Amniotic epithelial cell (primary cell): ENCODE data around the gene SLC46A1.

ENCODE experiments used
- DNase-seq: peaks from one replicate; pipeline ENCODE4 v3.0.0-alpha.2; 2010; ENCODE audit warnings: low read depth

The SLC46A1 gene

GRCh38 chr17:28404007-28404406 lies 2.0 kb downstream of the SLC46A1 start:
- no peak for DNase-seq

GRCh38 chr17:28402844-28403243 lies 3.2 kb downstream of the SLC46A1 start:
- DNase-seq = no peak

GRCh38 chr17:28402224-28402630 lies 3.8 kb downstream of the SLC46A1 start:
- no peak for DNase-seq

GRCh38 chr17:28399808-28400207 lies 6.2 kb downstream of the SLC46A1 start:
- DNase-seq = no peak

GRCh38 chr17:28398280-28398981 lies 7.6 kb downstream of the SLC46A1 start:
- peak; percentile 63 for DNase-seq

- no peak for DNase-seq
These were observed 8.2 kb downstream of the SLC46A1 start for GRCh38 chr17:28397687-28398279.

GRCh38 chr17:28397275-28397674 lies 8.7 kb downstream of the SLC46A1 start:
- no peak for DNase-seq

- no peak for DNase-seq
These were observed 9.3 kb downstream of the SLC46A1 start for GRCh38 chr17:28396635-28397239.

GRCh38 chr17:28395968-28396367 lies 10.0 kb downstream of the SLC46A1 start:
- no peak for DNase-seq

- no peak for DNase-seq
These were observed 10.6 kb downstream of the SLC46A1 start for GRCh38 chr17:28395426-28395825.

GRCh38 chr17:28394337-28395116 lies 11.5 kb downstream of the SLC46A1 start:
- peak; percentile 86 for DNase-seq

- no peak for DNase-seq
These were observed 13.5 kb downstream of the SLC46A1 start for GRCh38 chr17:28392491-28392890.

GRCh38 chr17:28391401-28391800 lies 14.6 kb downstream of the SLC46A1 start:
- no peak for DNase-seq

- no peak for DNase-seq
These were observed 15.0 kb downstream of the SLC46A1 start for GRCh38 chr17:28390984-28391383.

- no peak for DNase-seq
These were observed 15.4 kb downstream of the SLC46A1 start for GRCh38 chr17:28390563-28390962.

- DNase-seq = no peak
These were observed 15.9 kb downstream of the SLC46A1 start for GRCh38 chr17:28390141-28390540.

- no peak for DNase-seq
These were observed 17.9 kb downstream of the SLC46A1 start for GRCh38 chr17:28388106-28388505.

- DNase-seq = no peak
These were observed 19.6 kb downstream of the SLC46A1 start for GRCh38 chr17:28386391-28386790.

GRCh38 chr17:28385406-28385805 lies 20.6 kb downstream of the SLC46A1 start:
- no peak for DNase-seq

- DNase-seq = no peak
These were observed 21.0 kb downstream of the SLC46A1 start for GRCh38 chr17:28385037-28385400.

GRCh38 chr17:28384281-28385036 lies 21.6 kb downstream of the SLC46A1 start:
- DNase-seq = peak; percentile 52
